Tibial artery (tissue), 4 donors: ENCODE data around the gene DDX53.
A peak's percentile ranks its signal among the peaks of the same experiment; 100 is the strongest.

ENCODE experiments used
- DNase-seq, 2 donors: peaks; one replicate each; pipeline ENCODE4 v3.0.0-alpha.2; 2019
- H3K27ac ChIP-seq, 2 donors: fragments of 200-600 bp; sonication (generic) in 1 of 2; 1 replicate in 1 of 2; 2 replicates in 1 of 2; pipeline ENCODE4 v1.5.1; 2018 to 2019; ENCODE audit warnings: mild to moderate bottlenecking in 1 of 2
- H3K27me3 ChIP-seq, 2 donors: fragments of 200-600 bp; sonication (generic) in 1 of 2; one replicate each; pipeline versions ENCODE4 v1.5.1 to v1.6.0; 2016 to 2019
- H3K36me3 ChIP-seq, 3 donors: fragments of 200-600 bp; sonication (generic) in 2 of 3; one replicate each; pipeline ENCODE4 v1.5.1; 2016 to 2019; ENCODE audit warnings: mild to moderate bottlenecking in 2 of 3
- H3K4me1 ChIP-seq, 4 donors: fragments of 200-600 bp; sonication (generic) in 2 of 4; 1 replicate in 3 of 4; 2 replicates in 1 of 4; pipeline ENCODE4 v1.5.1; 2016 to 2019
- H3K4me3 ChIP-seq, 2 donors: fragments of 200-600 bp; sonication (generic) in 1 of 2; 1 replicate in 1 of 2; 2 replicates in 1 of 2; pipeline ENCODE4 v1.5.1; 2018 to 2019; ENCODE audit warnings: mild to moderate bottlenecking in 2 of 2
- H3K9me3 ChIP-seq, 3 donors: fragments of 200-600 bp; sonication (generic) in 1 of 3; one replicate each; pipeline ENCODE4 v1.5.1; 2016 to 2019
- CTCF ChIP-seq, 2 experiments: fragments of 200-600 bp in 1 of 2; fragments of 450-650 bp in 1 of 2; IDR thresholded peaks; one replicate each; pipeline ENCODE4 v1.5.1; 2017 to 2019; ENCODE audit warnings: antibody characterized with exemption in 2 of 2, mild to moderate bottlenecking in 1 of 2, moderate library complexity in 1 of 2
- intact Hi-C: fragments of 100-400 bp; cut with DNase I; formaldehyde crosslinking; loops from one replicate; pipeline ENCODE4 v1.15.0; 2023; ENCODE audit warnings: low total_unique reads

DDX53 gene

GRCh38 chrX:22985958-22986357 lies 13.8 kb upstream of the DDX53 start:
- no peak for DNase-seq
- H3K27me3 ChIP-seq: no peaks in the 10 kb centered on the region
- H3K4me3 ChIP-seq: no peak overlapping the region
- H3K27ac ChIP-seq: no peak overlapping the region
- no peaks in the 10 kb centered on the region for H3K9me3 ChIP-seq
- H3K36me3 ChIP-seq: no peaks in the 10 kb centered on the region
- no peaks in the 10 kb centered on the region for H3K4me1 ChIP-seq
- no peak for TF ChIP-seq CTCF (IDR thresholded peaks at IDR 0.05)
- intact Hi-C loops: no loop called here

- Histone ChIP-seq H3K4me3 (no peak overlapping the region), H3K27me3 (no peaks in the 10 kb centered on the region), H3K4me1 (no peaks in the 10 kb centered on the region), H3K27ac (no peak overlapping the region), H3K36me3 (no peaks in the 10 kb centered on the region), H3K9me3 (no peaks in the 10 kb centered on the region)
- TF ChIP-seq CTCF (IDR thresholded peaks at IDR 0.05): no peak
- intact Hi-C loops: no loop called here
- DNase-seq: no peak
Observed at GRCh38 chrX:22987452-22987851, 12.3 kb upstream of the DDX53 start.

- Histone ChIP-seq H3K36me3 (no peaks in the 10 kb centered on the region), H3K27ac (no peak overlapping the region), H3K27me3 (no peaks in the 10 kb centered on the region), H3K4me1 (no peaks in the 10 kb centered on the region), H3K9me3 (no peaks in the 10 kb centered on the region), H3K4me3 (no peak overlapping the region)
- intact Hi-C loops: no loop called here
- TF ChIP-seq CTCF (IDR thresholded peaks at IDR 0.05): no peak
- DNase-seq: no peak
Observed at GRCh38 chrX:23003116-23003515, 3.4 kb downstream of the DDX53 start.

- Histone ChIP-seq H3K4me3 (no peak overlapping the region), H3K27me3 (no peaks in the 10 kb centered on the region), H3K27ac (no peak overlapping the region), H3K36me3 (no peaks in the 10 kb centered on the region), H3K9me3 (no peaks in the 10 kb centered on the region), H3K4me1 (no peaks in the 10 kb centered on the region)
- no peak for DNase-seq
- intact Hi-C loops: no loop called here
- peak; percentile 24 to 29 for TF ChIP-seq CTCF (IDR thresholded peaks at IDR 0.05)
Observed at GRCh38 chrX:23008431-23009099, 8.8 kb downstream of the DDX53 start.

- Histone ChIP-seq H3K4me3 (no peak overlapping the region), H3K27me3 (no peaks in the 10 kb centered on the region), H3K4me1 (no peaks in the 10 kb centered on the region), H3K27ac (no peak overlapping the region), H3K36me3 (no peaks in the 10 kb centered on the region), H3K9me3 (no peaks in the 10 kb centered on the region)
- no peak for TF ChIP-seq CTCF (IDR thresholded peaks at IDR 0.05)
- intact Hi-C loops: no loop called here
- no peak for DNase-seq
Observed at GRCh38 chrX:23012162-23012561, 12.4 kb downstream of the DDX53 start.

- Histone ChIP-seq H3K4me3 (no peak overlapping the region), H3K4me1 (no peaks in the 10 kb centered on the region), H3K27me3 (no peaks in the 10 kb centered on the region), H3K36me3 (no peaks in the 10 kb centered on the region), H3K27ac (no peak overlapping the region), H3K9me3 (no peaks in the 10 kb centered on the region)
- no peak for TF ChIP-seq CTCF (IDR thresholded peaks at IDR 0.05)
- intact Hi-C loops: no loop called here
- DNase-seq: no peak
Observed at GRCh38 chrX:23012636-23013035, 12.9 kb downstream of the DDX53 start.
